NOMO-1 treated with dmso at 0.1 percent for 144 hours (cell line): ENCODE data around the gene PPRC1.

Experiments
- DNase-seq: peaks from one replicate; lab custom pipeline; 2025; ENCODE audit not compliant: unreplicated experiment; lab: John Stamatoyannopoulos, UW

Gene PPRC1

DNA sequence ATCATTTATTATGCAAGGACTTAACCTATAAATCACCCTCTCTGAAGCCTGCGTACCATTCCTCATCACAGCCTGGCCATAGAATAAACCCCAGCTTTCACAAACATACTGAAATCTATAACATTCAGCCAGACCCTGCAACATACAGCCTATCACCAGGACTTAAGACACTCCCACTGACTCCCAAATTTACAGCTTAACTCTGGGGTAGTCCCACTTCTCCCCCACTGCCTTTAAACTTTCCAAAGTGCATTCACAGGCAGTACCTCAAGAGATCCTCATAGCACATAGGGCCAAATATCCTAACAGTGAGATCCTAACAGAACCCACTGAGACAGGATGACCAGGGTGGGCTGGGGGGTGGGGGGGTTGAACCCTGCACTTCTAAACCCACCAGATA, 16.2 kb upstream of the PPRC1 start:
- DNase-seq = no peak

DNA sequence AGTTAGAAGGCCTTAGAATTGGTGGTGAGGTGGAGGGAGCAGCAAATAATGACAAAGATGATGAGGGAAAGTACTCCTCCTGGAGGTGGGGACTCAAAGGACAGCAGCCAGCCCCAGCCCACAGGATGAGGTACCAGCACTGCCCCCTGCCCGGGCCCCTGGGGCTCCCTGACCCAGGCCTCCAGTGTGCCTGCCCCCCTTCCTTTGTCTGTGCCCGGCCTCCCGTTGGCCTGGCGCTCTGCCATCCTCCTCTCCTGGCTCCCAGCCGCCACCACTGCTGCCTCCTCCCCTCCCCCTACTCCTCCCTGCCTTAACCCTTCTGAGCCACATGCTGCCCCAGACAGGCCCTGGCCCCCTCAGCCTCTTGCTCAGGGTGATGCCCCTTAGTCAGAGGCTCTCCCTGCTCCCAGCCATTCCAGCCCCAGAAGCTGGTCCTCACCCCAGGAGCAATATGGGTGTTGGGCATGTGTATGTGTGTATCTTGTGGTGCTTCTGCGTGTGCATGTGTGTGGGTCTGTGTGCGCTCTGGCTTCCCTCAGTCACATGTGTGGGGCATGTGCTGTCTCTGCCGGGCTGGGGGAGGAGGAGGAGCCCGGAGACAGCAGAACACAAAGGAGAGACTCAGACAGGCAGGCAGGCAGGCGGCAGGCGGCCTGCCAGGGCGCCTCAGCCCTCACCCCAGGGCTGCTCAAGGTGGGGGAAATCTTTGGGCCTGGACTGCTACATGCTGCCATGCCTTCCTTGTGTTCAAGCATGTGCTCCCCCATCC, 15.3 kb upstream of the PPRC1 start:
- DNase-seq = peak; percentile 50

DNA sequence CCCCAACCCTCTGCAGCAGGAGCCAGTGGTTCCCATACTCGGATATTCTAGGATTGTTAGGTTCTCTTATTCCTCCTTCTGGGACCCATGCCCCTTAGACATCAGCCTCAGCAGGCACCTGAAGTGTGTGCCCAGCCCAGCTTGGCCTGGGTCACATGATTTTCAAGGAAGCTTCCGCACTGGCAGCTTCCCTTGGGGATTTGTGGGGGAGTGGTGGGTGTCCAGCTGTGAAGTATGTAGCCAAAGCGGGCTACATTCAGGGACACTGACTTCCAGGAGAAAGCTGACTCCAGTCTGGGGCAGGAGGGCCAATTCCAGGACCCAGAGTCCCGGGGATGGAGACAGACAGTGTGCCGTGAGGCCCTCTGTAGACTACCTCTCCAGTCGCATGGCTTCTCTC, 14.0 kb upstream of the PPRC1 start:
- DNase-seq = no peak

DNA sequence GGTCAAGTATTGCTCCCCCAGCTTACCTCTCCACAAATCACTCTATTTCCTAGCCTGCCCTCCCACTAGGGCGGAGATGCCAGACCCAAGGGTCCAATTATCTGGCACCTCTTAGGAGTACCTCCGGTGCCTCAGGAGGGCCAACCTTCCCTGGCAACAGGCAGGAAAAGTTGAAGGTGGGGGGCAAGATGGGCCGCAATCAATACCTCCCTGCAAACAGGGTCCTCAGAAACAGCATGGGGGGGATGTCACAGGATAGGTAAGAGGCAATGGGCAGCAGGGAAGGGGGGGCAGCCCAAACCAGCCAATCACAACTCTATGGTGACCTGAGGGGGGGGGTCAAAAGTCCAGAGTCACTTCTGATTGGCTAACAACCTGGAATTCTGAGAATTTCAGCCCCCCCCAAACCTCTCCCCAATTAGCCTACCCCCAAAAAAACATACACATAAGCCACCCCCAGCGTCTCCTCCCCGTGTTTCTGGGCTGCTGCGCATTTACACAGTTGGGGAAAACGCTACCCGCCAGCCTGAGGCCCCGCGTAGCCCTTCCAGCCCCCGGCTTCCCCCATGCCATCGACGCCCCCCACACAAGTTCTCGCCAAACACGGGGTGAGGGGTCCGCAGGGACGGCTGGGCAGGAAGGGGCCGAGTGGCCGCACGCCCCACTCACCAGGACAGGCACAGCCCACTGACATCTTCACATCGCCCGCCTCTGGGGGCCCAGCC, 13.3 kb upstream of the PPRC1 start:
- no peak for DNase-seq

DNA sequence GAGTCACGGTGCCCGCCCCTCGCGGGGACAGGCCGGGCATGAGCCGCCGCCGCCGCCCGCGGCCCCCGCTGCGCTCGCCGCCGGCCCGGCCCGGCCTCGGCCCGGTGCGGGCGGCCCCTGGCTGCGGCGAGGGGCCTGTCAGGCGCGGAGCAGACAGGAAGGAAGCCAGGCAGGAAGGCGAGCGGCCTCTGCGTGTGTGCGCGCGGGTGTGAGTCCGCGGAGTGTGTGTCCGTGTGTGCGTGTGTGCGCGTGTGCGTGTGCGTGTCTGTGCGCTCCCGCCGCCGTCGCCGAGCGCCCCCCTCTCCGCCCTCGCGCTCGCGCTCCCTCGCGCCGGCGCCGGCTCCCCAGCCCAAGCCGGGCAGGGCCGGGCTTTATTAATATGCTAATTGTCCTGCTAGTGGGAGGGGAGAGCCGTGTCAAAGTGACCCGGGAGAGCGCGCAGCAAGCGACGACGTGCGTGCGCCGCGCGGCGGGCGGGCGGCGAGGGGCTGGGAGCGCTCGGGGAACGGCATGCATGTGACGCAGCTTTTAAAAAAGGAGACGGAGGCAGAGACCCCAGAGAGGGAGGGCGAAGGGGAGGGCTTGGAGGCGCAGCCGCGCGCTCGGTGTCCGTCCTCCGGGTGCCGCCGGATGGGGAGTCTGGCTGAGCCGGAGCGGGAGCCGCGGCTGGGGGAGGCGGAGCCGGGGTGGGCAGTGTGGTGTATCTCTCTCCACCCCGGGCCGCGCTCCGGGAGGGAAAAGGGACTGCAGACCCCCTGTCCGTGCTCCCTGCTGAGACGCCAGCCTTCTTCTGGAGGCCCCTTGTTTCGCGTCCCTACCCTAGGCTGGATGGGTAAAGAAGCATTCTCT, 12.5 kb upstream of the PPRC1 start, which contains the start of gene LDB1:
LDB1 (minus strand) TSS at position 227 of the 849 bp plus-strand sequence. CDS start 258 bp downstream, outside the sequence.
- peak; percentile 76 for DNase-seq

DNA sequence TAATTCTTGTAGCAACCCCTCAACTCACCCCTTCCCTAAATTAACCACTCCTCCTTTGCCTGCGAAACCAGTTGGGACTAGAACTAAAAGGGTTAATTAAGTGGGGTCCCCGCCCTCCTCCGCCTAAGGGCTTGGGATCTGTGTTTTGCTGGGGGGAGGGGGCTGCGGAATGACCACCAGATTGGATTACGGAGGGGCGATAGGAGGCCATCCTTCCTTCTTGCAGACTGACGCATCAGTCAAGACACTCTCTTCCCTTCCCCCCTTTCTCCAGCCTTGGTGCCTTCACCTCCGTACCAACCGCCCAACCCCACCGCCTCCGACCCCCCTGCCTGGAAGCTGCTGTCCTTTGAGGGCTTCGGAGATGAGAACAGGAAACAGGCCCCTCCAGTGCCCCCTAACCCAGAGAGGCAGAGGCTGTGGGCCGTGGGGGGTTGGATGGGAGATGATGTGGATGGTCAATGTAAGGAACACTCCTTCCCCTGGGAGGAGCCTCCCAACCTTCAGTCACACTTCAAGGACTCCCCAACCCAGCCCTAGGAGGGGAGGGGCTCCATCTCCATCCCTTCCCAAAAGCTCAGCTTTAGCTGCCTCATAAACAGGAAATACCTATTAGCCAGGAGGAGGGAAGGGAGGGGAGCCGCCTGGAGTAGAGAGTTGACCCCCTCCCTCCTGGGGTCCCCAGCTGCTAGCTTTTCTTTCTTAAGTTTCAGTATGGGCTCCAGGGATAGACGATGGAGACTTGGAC, 11.7 kb upstream of the PPRC1 start:
- no peak for DNase-seq

DNA sequence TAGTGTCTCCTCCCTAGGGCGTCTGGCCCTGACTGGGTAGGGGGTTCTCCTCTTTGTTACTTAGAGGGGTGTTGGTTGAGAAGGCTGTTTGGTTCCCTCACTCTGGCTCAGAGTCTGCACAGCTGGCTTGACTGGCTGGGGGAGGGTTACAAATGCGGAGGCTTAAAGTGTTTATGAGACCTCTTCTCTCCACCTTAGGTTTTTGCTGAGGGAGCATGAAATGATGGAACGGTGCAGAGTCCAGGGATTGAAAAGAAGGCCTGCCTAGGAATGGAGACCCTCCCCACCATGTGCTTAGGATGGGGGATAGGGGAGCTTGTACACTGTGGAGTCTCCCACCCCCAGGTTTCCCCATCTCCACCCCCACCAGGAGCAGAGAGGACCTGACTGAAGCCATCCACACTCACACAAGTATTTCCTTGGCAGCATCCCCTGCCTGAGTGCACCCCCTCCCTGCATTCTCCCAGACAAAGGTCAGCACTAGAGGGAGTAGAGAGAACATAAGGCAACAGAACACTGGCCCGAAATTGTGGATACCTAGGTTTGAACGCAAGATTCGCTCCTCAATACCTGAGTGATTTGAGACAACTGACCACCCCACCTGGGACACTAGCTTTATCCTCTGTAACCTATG, 11.0 kb upstream of the PPRC1 start:
- DNase-seq = no peak

DNA sequence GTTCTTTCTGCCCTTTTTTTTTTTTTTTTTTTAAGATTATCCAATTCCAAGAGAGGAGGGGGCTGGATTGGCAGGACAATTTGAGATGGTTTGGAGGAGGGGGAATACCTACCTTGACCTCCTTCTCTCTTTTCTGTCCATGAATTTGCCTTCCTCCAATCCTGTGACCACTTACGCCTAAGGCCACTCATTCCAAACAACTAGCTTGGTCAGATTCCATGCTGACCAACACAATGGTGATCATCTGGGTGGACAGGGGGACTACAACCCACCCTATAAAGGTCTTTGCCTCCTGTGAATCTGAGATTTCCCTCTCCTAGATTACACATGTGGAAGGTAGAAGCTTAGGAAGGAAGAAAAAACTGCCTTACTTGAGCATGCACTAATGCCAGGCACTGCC, 10.4 kb upstream of the PPRC1 start:
- DNase-seq = no peak

DNA sequence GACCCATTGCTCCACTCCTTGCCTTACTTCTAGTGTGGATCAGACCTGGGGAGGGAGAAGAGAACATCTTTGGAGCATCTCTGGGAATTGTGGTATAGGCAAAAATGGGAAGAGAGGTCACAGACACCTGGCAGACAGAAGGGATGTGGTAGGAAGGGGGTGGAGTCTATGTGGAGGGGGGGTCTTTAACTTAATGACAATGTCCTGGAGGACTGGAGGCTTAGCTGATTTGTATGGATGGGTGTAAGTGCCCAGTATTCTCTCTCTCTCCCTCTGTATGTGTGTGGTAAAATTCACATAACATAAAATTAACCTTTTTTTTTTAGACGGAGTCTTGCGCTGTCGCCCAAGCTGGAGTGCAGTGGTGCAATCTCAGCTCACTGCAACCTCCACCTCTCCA, 9.6 kb upstream of the PPRC1 start:
- DNase-seq = no peak

DNA sequence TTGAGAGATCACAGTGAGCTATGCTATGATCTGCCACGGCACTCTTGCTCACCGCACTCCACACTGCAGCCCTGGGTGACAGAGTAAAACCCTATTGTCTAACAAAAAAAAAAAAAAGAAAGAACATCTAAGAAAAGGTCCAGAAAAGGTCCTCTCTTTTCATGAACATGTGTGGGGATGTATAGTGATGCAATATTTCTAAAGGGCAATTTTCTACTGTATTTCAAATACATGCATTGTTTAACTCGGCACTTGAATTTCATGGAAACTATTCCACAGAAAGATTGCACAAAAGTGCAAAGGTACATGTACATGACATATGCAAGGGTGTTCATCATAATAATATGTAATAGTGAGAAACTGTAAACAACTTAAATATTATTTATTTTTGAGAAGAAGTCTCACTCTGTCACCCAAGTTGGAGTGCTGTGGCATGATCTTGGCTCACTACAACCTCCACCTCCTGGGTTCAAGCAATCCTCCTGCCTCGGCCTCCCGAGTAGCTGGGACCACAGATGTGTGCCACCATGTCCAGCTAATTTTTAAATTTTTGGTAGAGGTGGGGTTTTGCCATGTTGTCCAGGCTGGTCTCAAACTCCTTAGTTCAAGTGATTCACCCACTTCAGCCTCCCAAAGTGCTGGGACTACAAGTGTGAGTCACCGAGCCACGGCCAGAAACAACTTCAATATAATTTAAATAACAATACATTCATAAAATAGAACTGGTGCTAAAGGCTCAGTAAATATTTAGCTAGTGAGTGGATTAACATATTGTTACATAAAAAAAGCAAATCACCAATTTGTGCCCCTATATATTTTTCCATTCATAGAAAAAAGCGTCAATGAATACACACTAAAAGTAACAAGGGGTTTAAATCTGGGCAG, 1.3 kb upstream of the PPRC1 start:
- no peak for DNase-seq

DNA sequence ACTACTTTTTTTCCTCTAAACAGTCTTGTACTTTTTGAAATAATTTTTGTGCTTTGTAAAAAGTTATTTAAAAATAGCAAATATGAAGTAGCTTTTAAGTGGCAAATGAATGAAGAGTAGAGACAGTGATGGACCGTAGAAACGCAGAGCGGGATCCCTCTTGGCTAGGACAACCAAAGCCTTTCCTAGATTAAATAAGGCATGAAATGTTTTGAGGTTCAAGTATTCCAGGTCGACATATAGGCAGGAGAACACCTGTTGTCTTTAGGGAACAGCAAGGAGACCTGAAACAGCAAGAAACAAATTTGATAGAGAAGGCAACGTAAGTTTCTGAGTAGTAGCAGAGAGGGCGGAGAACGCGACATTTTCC, 662 bp upstream of the PPRC1 start:
- DNase-seq = no peak

DNA sequence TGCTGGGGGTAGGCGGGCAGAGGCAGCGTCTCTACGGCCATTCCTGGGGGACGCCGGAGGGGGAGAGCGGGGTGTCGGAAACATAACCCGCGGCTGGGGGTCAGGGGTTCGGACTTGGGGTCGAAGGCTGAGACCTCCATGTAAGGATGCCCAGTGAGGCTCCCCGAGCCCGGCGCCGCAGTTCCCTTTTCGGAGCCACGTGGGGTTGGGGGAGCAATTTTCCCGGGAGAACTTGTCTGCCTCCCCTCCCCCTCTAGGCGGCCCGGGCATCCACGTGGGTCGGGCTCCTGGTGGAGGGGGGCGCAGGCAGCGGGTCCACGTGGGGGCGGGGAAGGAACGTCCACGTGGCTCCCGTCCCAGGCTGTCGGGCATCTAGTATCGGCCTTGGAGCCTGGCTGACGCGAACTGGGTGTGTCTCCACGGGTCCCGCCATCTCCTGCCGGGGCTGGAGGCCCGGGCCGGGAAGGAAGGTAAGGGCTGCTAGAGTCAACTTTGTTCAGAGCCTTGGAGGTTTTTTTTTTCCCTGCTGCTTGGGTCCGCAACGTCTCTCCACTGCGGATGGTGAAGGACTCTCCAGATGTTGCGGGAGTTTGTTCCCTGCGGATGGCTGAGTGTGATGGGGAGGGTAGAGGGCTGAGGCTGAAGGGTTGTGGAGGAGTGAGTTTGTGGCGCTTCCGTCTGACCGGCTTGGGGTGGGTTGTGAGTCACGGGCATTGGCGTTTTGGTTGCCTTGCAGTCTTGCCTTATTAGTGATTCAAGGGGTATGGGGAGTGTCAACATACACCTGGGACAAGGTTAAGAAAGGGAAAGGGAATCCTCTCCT, 744 bp downstream of the PPRC1 start:
- DNase-seq = peak; percentile 23

DNA sequence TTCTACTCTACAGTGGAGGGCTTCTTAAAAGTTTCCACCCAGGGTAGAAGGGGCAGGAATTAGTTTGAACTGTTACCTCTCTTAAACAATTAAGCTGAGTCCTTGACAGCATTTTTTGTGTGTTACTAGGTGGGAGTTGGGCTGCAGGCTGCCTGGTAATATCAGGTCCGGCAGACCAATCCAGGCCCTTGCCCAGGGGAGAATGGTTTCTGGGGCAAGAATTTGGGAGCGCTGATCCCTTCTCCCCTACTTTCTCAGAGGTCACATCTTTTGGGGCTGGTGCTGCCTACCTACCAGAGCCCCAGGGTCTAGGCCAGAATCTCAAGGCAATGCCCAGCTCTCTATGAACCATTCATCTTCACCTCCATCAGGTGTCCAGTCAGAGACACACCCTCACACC, 1.6 kb downstream of the PPRC1 start:
- DNase-seq = no peak

DNA sequence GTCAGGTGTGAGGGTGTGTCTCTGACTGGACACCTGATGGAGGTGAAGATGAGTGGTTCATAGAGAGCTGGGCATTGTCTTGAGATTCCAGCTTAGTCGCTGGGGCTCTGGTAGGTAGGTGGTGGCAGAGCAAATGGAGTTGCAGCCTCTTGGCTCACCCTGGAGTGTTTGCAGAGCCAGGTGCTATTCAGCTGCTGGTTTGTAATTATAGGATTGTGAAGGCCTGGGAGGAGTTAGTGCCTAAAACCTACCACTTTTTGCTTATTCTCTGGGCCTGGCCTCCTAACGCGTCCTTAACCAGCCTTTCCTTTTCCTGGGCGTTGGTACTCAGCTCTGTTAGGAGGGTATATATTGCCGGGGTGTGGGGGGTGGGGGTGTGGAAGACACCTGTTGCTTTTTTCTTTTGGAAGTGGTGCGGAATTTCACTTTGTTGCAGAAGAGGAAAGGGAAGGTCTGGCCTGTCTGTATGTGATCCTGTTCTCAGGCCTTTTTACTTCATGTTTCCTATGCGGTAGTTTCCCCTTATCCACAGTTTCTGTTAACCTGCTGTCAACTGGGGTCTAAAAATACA, 3.2 kb downstream of the PPRC1 start:
- no peak for DNase-seq

DNA sequence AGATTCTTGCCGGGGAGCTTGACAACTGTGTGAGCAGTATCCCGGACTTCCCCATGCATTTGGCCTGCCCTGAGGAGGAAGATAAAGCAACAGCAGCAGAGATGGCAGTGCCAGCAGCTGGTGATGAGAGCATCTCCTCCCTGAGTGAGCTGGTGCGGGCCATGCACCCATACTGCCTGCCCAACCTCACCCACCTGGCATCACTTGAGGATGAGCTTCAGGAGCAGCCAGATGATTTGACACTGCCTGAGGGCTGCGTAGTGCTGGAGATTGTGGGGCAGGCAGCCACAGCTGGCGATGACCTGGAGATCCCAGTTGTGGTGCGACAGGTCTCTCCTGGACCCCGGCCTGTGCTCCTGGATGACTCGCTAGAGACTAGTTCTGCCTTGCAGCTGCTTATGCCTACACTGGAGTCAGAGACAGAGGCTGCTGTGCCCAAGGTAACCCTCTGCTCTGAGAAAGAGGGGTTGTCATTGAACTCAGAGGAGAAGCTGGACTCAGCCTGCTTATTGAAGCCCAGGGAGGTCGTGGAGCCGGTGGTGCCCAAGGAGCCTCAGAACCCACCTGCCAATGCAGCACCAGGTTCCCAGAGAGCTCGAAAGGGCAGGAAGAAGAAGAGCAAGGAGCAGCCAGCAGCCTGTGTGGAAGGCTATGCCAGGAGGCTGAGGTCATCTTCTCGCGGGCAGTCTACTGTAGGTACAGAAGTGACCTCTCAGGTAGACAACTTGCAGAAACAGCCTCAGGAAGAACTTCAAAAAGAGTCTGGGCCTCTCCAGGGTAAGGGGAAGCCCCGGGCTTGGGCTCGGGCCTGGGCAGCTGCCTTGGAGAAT, 6.7 kb downstream of the PPRC1 start:
- no peak for DNase-seq

DNA sequence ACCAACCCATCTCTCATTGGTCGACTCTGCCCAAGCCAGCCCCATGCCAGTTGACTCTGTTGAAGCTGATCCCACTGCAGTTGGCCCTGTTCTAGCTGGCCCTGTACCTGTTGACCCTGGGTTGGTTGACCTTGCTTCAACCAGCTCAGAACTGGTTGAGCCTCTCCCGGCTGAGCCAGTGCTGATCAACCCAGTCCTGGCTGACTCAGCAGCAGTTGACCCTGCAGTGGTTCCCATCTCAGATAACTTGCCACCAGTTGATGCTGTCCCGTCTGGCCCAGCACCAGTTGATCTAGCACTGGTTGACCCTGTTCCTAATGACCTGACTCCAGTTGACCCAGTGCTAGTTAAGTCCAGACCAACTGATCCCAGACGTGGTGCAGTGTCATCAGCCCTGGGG, 7.4 kb downstream of the PPRC1 start:
- DNase-seq = no peak

DNA sequence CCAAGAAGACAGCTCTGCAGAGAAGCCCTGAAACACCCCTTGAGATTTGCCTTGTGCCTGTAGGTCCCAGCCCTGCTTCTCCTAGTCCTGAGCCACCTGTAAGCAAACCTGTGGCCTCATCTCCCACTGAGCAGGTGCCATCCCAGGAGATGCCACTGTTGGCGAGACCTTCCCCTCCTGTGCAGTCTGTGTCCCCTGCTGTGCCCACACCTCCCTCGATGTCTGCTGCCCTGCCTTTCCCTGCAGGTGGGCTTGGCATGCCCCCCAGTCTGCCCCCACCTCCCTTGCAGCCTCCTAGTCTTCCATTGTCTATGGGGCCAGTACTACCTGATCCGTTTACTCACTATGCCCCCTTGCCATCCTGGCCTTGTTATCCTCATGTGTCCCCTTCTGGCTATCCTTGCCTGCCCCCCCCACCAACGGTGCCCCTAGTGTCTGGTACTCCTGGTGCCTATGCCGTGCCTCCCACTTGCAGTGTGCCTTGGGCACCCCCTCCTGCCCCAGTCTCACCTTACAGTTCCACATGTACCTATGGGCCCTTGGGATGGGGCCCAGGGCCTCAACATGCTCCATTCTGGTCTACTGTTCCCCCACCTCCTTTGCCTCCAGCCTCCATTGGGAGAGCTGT, 8.2 kb downstream of the PPRC1 start:
- no peak for DNase-seq
